Liver (tissue), 9 donors: ENCODE results near the gene MYO10. TPM values are rescaled to one million over a fixed set of nuclear protein-coding genes. Genes with fewer than 3 reads are reported as not detected.

Experiments used
- DNase-seq: peaks from one replicate; pipeline ENCODE4 v3.0.0-alpha.2; 2017; ENCODE audit warnings: low spot score
- H3K27ac ChIP-seq, 2 donors: one replicate each; pipeline ENCODE4 v1.7.0; 2013; ENCODE audit warnings: inconsistent platforms in 2 of 2, low read length in 2 of 2, control low read depth in 1 of 2, low read depth in 1 of 2, mild to moderate bottlenecking in 1 of 2
- H3K27me3 ChIP-seq, 4 donors: one replicate each; pipeline versions ENCODE4 v1.6.1 to v1.7.0; 2013; ENCODE audit warnings: low read length in 3 of 4, inconsistent platforms in 1 of 4, mild to moderate bottlenecking in 1 of 4, moderate library complexity in 1 of 4; ENCODE audit not compliant: control insufficient read depth in 4 of 4, insufficient read depth in 4 of 4
- H3K36me3 ChIP-seq, 4 donors: one replicate each; pipeline versions ENCODE4 v1.6.1 to v1.7.0; 2013; ENCODE audit warnings: low read length in 3 of 4, mild to moderate bottlenecking in 3 of 4, low read depth in 1 of 4, moderate library complexity in 1 of 4; ENCODE audit not compliant: control insufficient read depth in 4 of 4, insufficient read depth in 3 of 4
- H3K4me1 ChIP-seq, 4 donors: one replicate each; pipeline versions ENCODE4 v1.6.1 to v1.7.0; 2013; ENCODE audit warnings: low read length in 3 of 4, mild to moderate bottlenecking in 3 of 4, moderate library complexity in 1 of 4; ENCODE audit not compliant: control insufficient read depth in 4 of 4, insufficient read depth in 4 of 4
- H3K4me3 ChIP-seq, 3 donors: one replicate each; pipeline versions ENCODE4 v1.6.1 to v1.7.0; 2013; ENCODE audit warnings: low read length in 3 of 3, control low read depth in 1 of 3, low read depth in 1 of 3, mild to moderate bottlenecking in 1 of 3
- H3K9ac ChIP-seq, 2 donors: one replicate each; pipeline ENCODE4 v1.7.0; 2013; ENCODE audit warnings: low read length in 2 of 2, mild to moderate bottlenecking in 2 of 2, moderate library complexity in 2 of 2, control low read depth in 1 of 2, low read depth in 1 of 2
- H3K9me3 ChIP-seq, 4 donors: one replicate each; pipeline versions ENCODE4 v1.6.1 to v1.7.0; 2013; ENCODE audit warnings: low read length in 3 of 4; ENCODE audit not compliant: control insufficient read depth in 4 of 4
- EGR1 ChIP-seq, 2 donors: IDR thresholded peaks; 2 replicates each; pipeline ENCODE4 v1.6.1; 2016 to 2018; ENCODE audit warnings: antibody characterized with exemption in 2 of 2, low read depth in 2 of 2
- FOXA1 ChIP-seq: IDR thresholded peaks from 2 replicates; pipeline ENCODE4 v1.6.1; 2016; ENCODE audit warnings: antibody characterized with exemption
- FOXA2 ChIP-seq: IDR thresholded peaks from 2 replicates; pipeline ENCODE4 v1.6.1; 2016; ENCODE audit warnings: antibody characterized with exemption
- GABPA ChIP-seq, 2 donors: IDR thresholded peaks in 1 of 2; conservative IDR thresholded peaks in 1 of 2; 2 replicates each; pipeline ENCODE4 v1.6.1; 2016; ENCODE audit warnings: antibody characterized with exemption in 2 of 2, mild to moderate bottlenecking in 1 of 2, moderate library complexity in 1 of 2
- HNF4G ChIP-seq: IDR thresholded peaks from 2 replicates; pipeline ENCODE4 v1.6.1; 2016; ENCODE audit warnings: antibody characterized with exemption
- JUND ChIP-seq, 2 donors: IDR thresholded peaks; 2 replicates each; pipeline ENCODE4 v1.6.1; 2016; ENCODE audit warnings: antibody characterized with exemption in 2 of 2
- MAX ChIP-seq: IDR thresholded peaks from 2 replicates; pipeline ENCODE4 v1.6.1; 2016; ENCODE audit warnings: antibody characterized with exemption
- NR2F2 ChIP-seq: IDR thresholded peaks from 2 replicates; pipeline ENCODE4 v1.6.1; 2016; ENCODE audit warnings: antibody characterized with exemption
- RAD21 ChIP-seq, 2 donors: IDR thresholded peaks; 2 replicates each; pipeline ENCODE4 v1.6.1; 2016; ENCODE audit warnings: antibody characterized with exemption in 2 of 2, mild to moderate bottlenecking in 2 of 2
- TAF1 ChIP-seq: conservative IDR thresholded peaks from 2 replicates; pipeline ENCODE4 v1.6.1; 2016; ENCODE audit warnings: antibody characterized with exemption, mild to moderate bottlenecking
- YY1 ChIP-seq: IDR thresholded peaks from 2 replicates; pipeline ENCODE4 v1.6.1; 2016; ENCODE audit warnings: antibody characterized with exemption, mild to moderate bottlenecking
- ZBTB33 ChIP-seq: IDR thresholded peaks from 2 replicates; pipeline ENCODE4 v1.6.1; 2016; ENCODE audit warnings: antibody characterized with exemption
- WGBS: extraction: QIAGEN DNeasy Blood & Tissue Kit; methylation state at CpG from one replicate; pipeline ENCODE4 v1.1.7; 2013; 5-methylcytosine and 5-hydroxymethylcytosine counted together
- polyA plus RNA-seq, 2 donors: library from polyadenylated mRNA; stranded (reverse) in 1 of 2; unstranded in 1 of 2; fragments of 200-250 nt in 1 of 2; fragments of >200 nt in 1 of 2; fragmentation: Nextera tagmentation in 1 of 2; extraction: Ambion mirVana in 1 of 2; gene quantifications; one replicate each; pipeline versions ENCODE4 v1.2.1 to v1.2.3, GENCODE V29; 2013 to 2015
- total RNA-seq, 2 donors: library from RNA; depleted of rRNA; stranded (reverse); fragments of >200 nt; gene quantifications; one replicate each; pipeline ENCODE4 v1.2.3, GENCODE V29; 2014
- TF ChIP-seq, protein P1 (sequence below): fragments of 150-350 bp; IDR thresholded peaks from 2 replicates; pipeline ENCODE4 v1.5.1; 2017; ENCODE audit warnings: improper control_type of control experiment, low read depth, low read length; ENCODE audit not compliant: missing input control
- donor health status: healthy.
- donor health status: healthy.
- donor health status: healthy.
- donor health status: healthy.
- donor health status: healthy.

MYO10 gene
- total and polyA plus RNA-seq, 4 donors: 4.3 to 15.3 (median 7.1) TPM

DNA sequence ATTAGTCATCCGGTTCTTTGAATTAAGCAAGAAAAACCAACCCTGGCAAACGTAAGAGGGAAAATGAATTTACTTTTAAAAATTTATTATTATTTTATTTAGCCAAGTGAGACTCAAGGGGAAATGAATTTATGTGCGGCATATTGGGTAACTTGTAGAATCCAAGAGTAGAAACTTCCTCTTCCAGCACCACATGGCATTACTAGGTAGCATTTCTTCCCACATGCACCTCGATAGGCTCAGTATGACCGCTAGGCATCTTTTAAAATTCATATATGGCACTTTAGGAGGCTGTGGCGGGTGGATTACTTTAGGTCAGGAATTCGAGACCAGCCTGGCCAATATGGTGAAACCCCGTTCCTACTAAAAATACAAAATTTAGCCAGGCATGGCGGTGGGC lies 17.6 kb upstream of the MYO10 start:
- no peaks in the 10 kb centered on the region for H3K36me3 ChIP-seq
- 86% methylated on average over 9 of the region's 9 CpGs for WGBS
- H3K27ac ChIP-seq: no peak overlapping the region
- H3K4me3 ChIP-seq: no peak overlapping the region
- no peaks in the 10 kb centered on the region for H3K27me3 ChIP-seq
- no peak overlapping the region for H3K9ac ChIP-seq
- H3K9me3 ChIP-seq: no peaks in the 10 kb centered on the region
- no peak for TF ChIP-seq RAD21 (IDR thresholded peaks at IDR 0.05)
- no peak for TF ChIP-seq NR2F2
- TF ChIP-seq FOXA2: no peak
- TF ChIP-seq, protein P1, sequence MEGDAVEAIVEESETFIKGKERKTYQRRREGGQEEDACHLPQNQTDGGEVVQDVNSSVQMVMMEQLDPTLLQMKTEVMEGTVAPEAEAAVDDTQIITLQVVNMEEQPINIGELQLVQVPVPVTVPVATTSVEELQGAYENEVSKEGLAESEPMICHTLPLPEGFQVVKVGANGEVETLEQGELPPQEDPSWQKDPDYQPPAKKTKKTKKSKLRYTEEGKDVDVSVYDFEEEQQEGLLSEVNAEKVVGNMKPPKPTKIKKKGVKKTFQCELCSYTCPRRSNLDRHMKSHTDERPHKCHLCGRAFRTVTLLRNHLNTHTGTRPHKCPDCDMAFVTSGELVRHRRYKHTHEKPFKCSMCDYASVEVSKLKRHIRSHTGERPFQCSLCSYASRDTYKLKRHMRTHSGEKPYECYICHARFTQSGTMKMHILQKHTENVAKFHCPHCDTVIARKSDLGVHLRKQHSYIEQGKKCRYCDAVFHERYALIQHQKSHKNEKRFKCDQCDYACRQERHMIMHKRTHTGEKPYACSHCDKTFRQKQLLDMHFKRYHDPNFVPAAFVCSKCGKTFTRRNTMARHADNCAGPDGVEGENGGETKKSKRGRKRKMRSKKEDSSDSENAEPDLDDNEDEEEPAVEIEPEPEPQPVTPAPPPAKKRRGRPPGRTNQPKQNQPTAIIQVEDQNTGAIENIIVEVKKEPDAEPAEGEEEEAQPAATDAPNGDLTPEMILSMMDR: no peak
- TF ChIP-seq MAX: no peak
- TF ChIP-seq GABPA (IDR thresholded peaks at IDR 0.05 in 1 of 2, conservative IDR thresholded peaks at IDR 0.05 in 1 of 2): no peak
- no peak for TF ChIP-seq HNF4G
- no peaks in the 10 kb centered on the region for H3K4me1 ChIP-seq
- DNase-seq: no peak

DNA sequence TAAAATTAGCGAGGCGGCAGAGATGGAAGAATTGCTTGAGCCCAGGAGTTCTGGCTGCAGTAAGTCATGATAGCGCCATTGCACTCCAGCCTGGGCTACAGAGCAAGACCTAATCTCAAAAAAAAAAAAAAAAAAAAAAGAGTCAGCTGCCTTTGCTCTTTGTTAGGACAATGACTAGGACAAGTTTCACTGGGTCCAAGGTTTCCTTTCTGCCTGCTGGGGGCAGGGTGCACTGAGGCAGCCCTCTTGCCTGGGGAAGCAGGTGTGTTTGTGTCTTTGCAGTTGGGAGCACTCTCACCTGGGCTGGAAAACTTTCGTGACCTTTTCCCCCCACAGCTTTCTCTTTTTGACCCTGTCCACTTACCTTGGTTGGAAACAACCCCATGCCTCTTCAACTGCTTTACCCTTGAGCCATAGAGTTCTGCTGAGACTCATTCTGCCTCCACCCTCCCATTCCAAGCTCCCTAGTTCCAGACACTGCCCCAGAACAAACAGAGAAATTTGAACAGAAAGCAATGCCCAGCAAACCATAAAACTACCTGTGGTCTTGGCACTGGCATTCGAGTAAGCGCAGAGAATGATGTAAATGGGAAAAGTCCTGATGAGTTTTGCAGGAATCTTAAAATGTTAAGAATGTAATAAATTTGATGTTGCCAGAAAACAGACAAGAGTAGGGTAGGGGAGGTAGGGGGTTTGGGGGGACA lies 17.0 kb upstream of the MYO10 start:
- no peaks in the 10 kb centered on the region for H3K9me3 ChIP-seq
- H3K27me3 ChIP-seq: no peaks in the 10 kb centered on the region
- no peaks in the 10 kb centered on the region for H3K4me1 ChIP-seq
- H3K27ac ChIP-seq: no peak overlapping the region
- no peak overlapping the region for H3K4me3 ChIP-seq
- WGBS: 88% methylated on average over 6 of the region's 6 CpGs
- H3K9ac ChIP-seq: no peak overlapping the region
- no peak for DNase-seq
- no peaks in the 10 kb centered on the region for H3K36me3 ChIP-seq
- TF ChIP-seq JUND (IDR thresholded peaks at IDR 0.05): no peak
- TF ChIP-seq FOXA1: no peak
- no peak for TF ChIP-seq MAX
- no peak for TF ChIP-seq RAD21 (IDR thresholded peaks at IDR 0.05)
- no peak for TF ChIP-seq GABPA (IDR thresholded peaks at IDR 0.05 in 1 of 2, conservative IDR thresholded peaks at IDR 0.05 in 1 of 2)
- TF ChIP-seq, protein P1: no peak
- no peak for TF ChIP-seq HNF4G

DNA sequence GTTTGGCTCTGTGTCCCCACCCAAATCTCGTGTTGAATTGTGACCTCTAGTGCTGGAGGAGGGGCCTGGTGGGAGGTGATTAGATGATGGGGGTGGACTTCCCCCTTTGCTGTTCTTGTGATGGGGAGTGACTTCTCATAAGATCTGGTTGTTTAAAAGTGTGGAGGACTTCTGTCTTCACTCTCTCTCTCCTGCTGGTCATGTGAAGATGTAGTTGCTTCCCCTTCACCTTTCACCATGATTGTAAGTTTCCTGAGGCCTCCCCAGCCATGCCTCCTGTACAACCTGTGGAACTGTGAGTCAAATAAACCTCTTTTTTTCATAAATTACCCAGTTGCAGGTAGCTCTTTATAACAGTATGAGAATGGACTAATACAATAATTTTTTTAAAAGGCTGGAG lies 10.6 kb upstream of the MYO10 start:
- Histone ChIP-seq H3K27me3 (no peaks in the 10 kb centered on the region), H3K36me3 (no peaks in the 10 kb centered on the region), H3K4me3 (no peak overlapping the region), H3K9me3 (peaks cover 0 to 8% (median 3%) of the 10 kb centered on the region in 4 donors), H3K27ac (no peak overlapping the region), H3K9ac (no peak overlapping the region), H3K4me1 (no peaks in the 10 kb centered on the region)
- DNase-seq: no peak
- WGBS: 71% methylated on average over 1 of the region's 1 CpG
- no peak for TF ChIP-seq TAF1
- TF ChIP-seq YY1: no peak
- no peak for TF ChIP-seq GABPA (IDR thresholded peaks at IDR 0.05 in 1 of 2, conservative IDR thresholded peaks at IDR 0.05 in 1 of 2)
- TF ChIP-seq FOXA2: no peak
- no peak for TF ChIP-seq JUND (IDR thresholded peaks at IDR 0.05)
- no peak for TF ChIP-seq EGR1 (IDR thresholded peaks at IDR 0.05; ENCODE audit: low read depth in 2 of 2)
- TF ChIP-seq, protein P1: no peak
- no peak for TF ChIP-seq FOXA1
- TF ChIP-seq ZBTB33: no peak
- TF ChIP-seq NR2F2: no peak
